ENCODE data around the gene YBX3.

DNA sequence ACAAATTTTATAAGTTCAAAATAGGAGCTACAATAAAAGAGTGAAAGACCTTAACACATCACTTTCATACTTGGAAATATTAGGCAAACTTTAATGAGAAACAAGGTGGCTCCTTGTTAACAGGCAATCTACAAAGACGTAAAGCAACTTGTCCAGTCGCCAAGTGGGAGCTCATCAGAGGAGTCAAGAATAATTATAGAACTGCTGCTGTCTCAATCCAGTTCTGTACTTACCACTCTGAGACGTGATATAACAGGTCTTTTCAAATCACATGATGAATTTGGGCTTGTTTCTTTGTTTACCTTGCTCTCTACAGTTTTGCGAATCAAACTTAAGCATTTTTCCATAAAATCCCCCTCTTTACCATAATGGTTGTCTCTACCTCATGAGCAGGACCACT is 3.6 kb downstream of the YBX3 start:
- TF ChIP-seq, protein P1, sequence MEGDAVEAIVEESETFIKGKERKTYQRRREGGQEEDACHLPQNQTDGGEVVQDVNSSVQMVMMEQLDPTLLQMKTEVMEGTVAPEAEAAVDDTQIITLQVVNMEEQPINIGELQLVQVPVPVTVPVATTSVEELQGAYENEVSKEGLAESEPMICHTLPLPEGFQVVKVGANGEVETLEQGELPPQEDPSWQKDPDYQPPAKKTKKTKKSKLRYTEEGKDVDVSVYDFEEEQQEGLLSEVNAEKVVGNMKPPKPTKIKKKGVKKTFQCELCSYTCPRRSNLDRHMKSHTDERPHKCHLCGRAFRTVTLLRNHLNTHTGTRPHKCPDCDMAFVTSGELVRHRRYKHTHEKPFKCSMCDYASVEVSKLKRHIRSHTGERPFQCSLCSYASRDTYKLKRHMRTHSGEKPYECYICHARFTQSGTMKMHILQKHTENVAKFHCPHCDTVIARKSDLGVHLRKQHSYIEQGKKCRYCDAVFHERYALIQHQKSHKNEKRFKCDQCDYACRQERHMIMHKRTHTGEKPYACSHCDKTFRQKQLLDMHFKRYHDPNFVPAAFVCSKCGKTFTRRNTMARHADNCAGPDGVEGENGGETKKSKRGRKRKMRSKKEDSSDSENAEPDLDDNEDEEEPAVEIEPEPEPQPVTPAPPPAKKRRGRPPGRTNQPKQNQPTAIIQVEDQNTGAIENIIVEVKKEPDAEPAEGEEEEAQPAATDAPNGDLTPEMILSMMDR (IDR thresholded peaks at IDR 0.05), result no peak
- no peak for TF ChIP-seq POLR2A (IDR thresholded peaks at IDR 0.05)

Data from heart left ventricle (tissue), 13 donors.